KOPT-K1 (cell line): Measurements from ENCODE around the gene SIVA1.

ENCODE experiments used
- H3K27ac ChIP-seq: fragments of 200-600 bp; sonication (generic); 2 replicates; pipeline ENCODE4 v1.5.1; 2016; ENCODE audit warnings: antibody characterized with exemption, mild to moderate bottlenecking, low read depth, low read length; ENCODE audit not compliant: poor library complexity, severe bottlenecking
- H3K36me3 ChIP-seq: fragments of 200-600 bp; sonication (generic); 2 replicates; pipeline ENCODE4 v1.5.1; 2017; ENCODE audit warnings: antibody characterized with exemption, mild to moderate bottlenecking, low read length, moderate library complexity; ENCODE audit not compliant: insufficient read depth
- H3K9me3 ChIP-seq: fragments of 200-600 bp; sonication (generic); 2 replicates; pipeline ENCODE4 v1.5.1; 2017; ENCODE audit warnings: antibody characterized with exemption, low read length, mild to moderate bottlenecking; ENCODE audit not compliant: insufficient read depth, poor library complexity, severe bottlenecking

Gene SIVA1

DNA sequence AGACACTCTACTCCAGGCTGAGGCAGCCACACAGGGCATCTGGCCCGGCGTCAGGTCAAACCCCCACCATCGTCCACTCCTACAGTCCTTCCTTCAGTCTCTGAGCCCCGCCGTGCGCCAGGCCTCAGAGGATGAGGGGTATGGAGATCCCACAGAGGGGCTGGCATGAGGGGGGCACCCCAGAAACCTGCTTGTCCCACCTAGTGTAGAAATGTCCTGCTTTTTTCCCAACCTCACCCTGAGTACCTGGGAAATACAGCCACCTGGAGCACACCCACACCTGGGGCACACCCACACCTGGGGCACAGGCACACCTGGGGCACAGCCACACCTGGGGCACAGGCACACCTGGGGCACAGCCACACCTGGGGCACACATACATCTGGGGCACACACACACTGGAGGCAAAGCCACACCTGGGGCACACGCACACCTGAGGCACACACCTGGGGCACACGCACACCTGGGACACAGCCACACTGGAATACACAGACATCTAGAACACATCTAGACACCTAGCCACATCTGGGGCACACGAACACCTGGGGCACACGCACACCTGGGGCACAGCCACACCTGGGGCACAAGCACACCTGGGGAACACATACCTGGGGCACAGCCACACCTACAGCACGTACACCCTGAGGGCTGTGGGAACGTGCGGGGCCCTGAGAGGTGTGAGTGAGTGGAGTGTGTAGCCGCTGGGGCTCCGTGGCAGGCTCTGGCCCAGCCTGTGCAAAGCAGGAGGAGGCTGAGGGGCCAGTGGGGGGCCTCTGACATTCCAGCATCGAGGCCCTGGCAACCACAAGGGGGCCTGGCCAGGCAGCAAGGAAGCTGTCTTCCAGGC lies 24.2 kb downstream of the SIVA1 start:
- Histone ChIP-seq H3K36me3 (peaks cover 94% of the 10 kb centered on the region), H3K9me3 (no peaks in the 10 kb centered on the region), H3K27ac (no peak overlapping the region)

DNA sequence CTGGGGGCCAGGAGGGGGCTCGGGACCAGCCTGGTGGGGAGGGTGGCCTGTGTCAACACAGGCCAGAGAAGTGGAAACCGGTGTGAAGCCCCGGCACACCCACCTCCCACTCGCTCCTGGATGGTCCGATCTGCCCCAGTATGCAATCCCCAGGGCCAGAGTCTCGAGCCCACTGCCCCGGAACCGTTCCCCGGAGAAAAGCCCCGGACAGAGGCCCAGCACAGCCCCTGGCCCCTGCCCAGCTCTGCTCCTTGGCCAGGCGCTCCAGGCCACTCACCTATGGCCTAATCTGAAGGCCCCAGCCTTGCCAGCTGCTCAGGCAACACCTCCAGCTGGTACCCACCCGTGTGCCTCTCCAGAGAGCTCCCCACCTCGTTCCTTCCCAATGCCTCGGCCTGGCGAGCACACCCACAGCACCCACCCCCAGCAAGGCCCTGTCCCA lies 24.9 kb downstream of the SIVA1 start:
- Histone ChIP-seq H3K27ac (no peak overlapping the region), H3K36me3 (peaks cover 87% of the 10 kb centered on the region)

DNA sequence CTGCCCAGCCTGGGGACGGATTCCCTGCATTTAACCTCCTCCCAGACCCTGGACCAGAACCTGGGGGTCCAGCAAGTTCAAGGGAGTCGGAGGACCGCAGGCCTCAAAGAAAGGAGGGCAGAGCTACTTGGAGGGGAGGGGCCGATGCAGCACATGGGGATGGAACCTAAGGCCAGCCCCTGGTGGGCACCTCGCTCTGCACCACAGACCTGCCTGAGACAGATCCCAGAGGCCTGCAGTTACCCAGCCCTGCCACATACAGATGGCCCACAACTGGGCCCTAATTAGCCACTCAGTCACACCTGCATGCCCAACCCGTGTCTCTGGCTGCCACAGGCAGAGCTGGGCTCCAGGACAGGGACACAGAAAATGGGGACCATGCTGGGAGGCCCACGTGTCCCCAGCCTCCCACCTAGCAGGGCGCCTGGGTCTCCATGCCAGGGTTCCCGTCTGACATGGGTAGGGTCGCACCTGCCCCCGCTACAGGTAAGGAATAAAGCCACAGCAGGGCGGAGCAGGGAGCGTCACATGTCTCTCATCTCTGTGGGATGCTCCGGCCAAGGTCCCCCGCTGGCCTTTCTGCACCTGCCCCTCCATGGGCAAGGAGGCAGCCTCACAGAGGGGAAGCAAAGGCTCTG lies 25.9 kb downstream of the SIVA1 start:
- Histone ChIP-seq H3K9me3 (no peaks in the 10 kb centered on the region), H3K36me3 (peaks cover 77% of the 10 kb centered on the region)

More for the DNA sequence above, 24.9 kb downstream of the SIVA1 start:
- no peaks in the 10 kb centered on the region for H3K9me3 ChIP-seq

DNA sequence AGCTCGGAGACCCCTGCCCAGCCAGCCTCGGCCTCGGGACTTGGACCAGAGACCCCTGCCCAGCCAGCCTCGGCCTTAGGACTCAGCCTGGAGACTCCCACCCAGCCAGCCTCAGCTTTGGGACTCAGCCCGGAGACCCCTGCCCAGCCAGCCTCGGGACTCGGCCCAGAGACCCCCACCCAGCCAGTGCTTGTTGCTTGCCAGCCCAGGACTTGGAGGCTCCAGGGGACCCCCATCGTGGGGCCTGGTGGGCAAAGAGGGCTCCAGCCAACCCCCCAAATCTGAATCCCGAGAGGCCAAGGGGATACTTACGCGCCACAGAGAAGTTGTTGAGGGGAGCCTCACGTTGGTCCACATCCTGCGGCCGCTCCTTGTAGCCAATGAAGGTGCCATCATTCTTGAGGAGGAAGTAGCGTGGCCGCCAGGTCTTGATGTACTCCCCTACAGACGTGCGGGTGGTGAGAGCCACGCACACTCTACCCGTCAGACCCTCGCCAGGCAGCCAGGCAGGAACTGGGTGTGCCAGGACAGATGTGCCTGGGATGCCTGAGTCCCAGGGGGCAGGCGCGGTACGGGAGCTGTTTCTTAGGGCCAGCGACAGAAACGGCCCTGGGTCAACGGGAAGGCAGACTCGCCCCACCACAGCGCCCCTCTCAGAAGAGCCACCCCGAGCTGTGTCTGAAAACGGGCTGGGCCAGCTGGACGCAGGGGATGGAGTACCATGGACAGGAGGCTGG lies 27.0 kb downstream of the SIVA1 start:
- Histone ChIP-seq H3K36me3 (peaks cover 72% of the 10 kb centered on the region), H3K27ac (no peak overlapping the region), H3K9me3 (no peaks in the 10 kb centered on the region)

More for the DNA sequence above, 25.9 kb downstream of the SIVA1 start:
- H3K27ac ChIP-seq, result no peak overlapping the region

DNA sequence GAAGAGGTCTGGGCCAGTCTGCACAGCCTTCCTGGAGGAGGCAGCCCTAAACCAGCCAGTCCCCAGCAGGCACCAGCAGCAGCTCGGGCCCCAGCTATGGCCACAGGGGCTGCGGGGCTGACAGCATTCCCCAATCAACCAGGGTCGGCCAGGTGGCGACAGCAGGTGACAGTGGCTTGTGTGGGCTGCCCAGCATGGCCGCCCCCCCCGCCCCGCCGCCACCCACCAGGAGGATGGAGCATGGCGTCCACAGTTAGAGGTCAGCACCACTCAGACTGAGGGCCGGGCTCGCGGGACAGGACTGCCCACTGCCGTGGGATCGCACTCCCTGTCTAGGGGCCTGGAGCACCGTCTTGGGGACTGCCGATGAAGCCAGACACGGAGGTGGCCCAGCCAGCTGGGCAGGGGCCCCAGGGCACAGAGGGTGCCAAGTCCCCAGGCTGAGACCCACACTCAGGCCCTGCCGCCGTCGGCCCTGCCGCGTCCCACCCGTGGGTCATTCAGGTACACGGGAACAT lies 27.6 kb downstream of the SIVA1 start:
- no peak overlapping the region for H3K27ac ChIP-seq

DNA sequence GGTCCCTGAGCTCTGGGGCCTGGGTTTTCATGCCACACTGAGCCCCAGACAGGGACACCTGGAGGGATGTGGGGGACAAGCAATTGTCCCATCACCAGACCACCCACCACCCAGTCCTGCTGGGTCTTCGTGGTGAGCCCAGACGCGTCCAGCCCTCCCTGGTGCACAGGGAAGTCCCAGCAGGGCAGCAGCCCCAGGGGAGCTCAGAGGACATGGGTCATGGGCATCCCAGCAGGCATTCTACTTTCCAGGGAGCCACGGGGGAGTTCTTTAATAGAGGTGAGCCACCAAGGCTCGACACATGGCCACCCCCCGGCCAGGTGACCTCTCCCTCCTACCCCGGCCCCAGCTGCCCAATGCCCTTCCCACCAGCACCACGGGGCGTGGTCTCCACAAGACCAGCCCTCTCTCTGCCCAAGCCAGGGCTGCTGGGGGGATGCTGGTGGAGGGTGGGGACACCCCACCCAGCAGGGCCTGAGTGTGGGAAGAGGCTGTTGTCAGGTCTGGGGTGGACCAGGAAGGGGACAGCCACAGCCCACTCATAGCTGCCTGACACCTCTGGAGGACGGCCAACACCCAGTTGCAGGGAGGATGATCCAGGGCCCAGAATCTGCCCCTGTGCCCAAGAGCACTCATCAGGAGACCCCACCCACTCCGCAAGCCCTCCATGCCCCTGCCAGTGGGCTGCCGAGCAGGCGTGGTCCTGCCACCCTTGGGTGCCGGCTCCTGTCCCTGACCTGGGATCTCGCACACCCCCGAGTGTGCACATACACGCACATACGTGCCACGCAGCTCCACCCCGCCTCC lies 28.5 kb downstream of the SIVA1 start:
- no peak overlapping the region for H3K27ac ChIP-seq
- H3K9me3 ChIP-seq, result no peaks in the 10 kb centered on the region
- H3K36me3 ChIP-seq, result peaks cover 59% of the 10 kb centered on the region

More for the DNA sequence above, 27.6 kb downstream of the SIVA1 start:
- H3K36me3 ChIP-seq, result peaks cover 68% of the 10 kb centered on the region
- no peaks in the 10 kb centered on the region for H3K9me3 ChIP-seq

DNA sequence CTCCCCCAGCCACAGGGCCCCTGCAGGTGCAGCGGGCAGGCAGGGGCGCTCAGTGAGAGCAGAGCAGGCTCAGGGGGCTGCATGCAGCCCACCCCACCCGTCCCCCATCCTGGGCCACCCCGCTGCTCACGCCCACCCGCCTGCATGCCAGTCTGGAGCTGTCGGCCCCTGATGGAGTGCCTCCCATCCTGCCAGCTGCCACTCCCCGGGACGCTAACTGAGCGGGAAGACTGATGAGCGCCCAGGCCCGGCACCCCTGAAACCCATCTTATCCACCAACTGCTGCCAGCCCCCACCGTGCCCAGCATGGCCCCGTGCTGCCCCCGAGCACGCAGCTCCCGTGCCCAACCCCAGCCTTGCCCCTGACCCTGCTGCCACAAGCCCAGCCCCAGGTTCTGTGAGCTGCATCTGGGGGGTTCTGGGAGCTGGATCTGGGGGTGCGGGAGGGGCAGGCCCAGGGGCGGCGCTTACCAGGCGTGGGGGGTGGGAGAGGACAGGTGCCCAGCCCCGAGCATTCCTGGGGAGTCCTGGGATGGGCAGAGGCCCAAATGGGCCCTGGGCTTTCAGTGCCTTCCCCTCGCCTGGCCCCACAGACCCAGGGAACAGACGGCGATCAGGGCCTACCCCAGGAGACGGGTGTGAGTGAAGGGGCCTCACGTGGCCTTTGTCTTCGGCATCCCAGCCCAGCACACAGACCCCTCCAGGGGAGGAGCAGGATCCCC lies 29.3 kb downstream of the SIVA1 start:
- Histone ChIP-seq H3K9me3 (no peaks in the 10 kb centered on the region), H3K27ac (no peak overlapping the region), H3K36me3 (peaks cover 59% of the 10 kb centered on the region)

DNA sequence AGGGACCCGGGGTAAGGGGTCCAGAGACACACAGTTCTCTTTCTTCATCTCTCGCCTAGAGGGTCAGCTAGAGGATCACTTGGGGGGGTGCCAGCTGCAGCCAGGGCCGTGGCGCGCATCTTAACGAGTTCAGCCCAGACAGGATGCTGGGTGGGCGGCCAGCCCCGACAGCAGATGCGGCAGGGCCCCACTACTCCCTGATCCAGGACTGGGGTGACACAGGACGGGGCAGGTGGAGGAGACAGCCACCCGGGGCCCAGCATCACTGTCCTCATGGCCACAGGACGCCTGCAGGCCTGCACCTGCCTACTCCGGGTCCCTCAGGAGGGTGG lies 29.8 kb downstream of the SIVA1 start:
- H3K36me3 ChIP-seq, result peaks cover 59% of the 10 kb centered on the region

DNA sequence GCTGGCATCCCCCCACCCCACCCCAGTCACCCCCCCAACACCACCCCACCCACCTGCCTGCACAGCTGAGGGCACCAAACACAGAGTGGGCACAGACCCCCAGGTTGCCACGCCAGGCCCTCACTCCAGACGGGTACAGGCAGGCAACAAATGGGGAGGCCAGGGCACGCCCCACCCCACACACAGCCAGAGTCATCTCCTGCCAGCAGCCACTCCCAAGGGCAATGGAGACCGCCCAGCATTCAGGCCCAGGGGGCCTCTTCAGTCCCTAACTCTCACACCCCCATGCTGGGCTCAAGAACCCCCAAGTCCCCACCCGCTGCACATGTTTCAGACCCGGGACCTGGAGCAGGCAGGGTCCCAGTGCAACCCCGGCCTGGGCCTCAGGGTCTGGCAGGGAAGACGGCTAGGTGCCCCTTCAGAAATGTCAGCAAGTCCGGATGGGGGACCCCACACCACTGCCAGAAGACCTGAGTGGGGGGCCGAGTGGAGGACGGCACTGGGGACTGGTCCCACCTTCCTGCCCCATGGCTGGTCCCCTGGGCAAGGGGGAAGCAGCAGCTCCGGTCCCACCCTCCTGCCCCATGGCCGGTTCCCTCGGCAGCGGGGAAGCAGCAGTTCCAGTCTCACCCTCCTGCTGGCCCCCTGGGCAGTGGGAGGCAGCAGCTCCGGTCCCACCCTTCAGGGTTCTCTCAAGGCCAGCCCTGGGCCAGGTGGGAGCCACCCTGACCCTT lies 30.7 kb downstream of the SIVA1 start:
- Histone ChIP-seq H3K9me3 (no peaks in the 10 kb centered on the region), H3K27ac (no peak overlapping the region), H3K36me3 (peaks cover 59% of the 10 kb centered on the region)

More for the DNA sequence above, 29.8 kb downstream of the SIVA1 start:
- Histone ChIP-seq H3K9me3 (no peaks in the 10 kb centered on the region), H3K27ac (no peak overlapping the region)

DNA sequence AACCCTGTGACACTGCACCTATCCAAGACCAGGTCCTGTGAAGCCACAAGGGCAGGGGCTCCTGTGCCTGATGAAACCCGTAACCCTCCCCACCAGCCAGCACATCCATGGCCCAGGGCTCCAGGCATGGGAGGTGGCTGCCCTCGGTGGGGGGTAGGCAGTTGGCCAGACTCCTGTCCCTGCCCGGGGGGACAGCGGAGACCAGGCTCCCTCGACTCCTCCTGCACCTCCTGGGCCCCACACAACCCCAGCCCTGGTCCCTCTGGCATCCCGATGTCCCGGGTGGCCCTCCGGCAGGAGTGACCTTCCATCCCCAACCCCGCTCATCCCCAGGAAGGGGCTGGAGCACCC lies 31.2 kb downstream of the SIVA1 start:
- H3K36me3 ChIP-seq, result peaks cover 59% of the 10 kb centered on the region
- H3K27ac ChIP-seq, result no peak overlapping the region
- no peaks in the 10 kb centered on the region for H3K9me3 ChIP-seq

DNA sequence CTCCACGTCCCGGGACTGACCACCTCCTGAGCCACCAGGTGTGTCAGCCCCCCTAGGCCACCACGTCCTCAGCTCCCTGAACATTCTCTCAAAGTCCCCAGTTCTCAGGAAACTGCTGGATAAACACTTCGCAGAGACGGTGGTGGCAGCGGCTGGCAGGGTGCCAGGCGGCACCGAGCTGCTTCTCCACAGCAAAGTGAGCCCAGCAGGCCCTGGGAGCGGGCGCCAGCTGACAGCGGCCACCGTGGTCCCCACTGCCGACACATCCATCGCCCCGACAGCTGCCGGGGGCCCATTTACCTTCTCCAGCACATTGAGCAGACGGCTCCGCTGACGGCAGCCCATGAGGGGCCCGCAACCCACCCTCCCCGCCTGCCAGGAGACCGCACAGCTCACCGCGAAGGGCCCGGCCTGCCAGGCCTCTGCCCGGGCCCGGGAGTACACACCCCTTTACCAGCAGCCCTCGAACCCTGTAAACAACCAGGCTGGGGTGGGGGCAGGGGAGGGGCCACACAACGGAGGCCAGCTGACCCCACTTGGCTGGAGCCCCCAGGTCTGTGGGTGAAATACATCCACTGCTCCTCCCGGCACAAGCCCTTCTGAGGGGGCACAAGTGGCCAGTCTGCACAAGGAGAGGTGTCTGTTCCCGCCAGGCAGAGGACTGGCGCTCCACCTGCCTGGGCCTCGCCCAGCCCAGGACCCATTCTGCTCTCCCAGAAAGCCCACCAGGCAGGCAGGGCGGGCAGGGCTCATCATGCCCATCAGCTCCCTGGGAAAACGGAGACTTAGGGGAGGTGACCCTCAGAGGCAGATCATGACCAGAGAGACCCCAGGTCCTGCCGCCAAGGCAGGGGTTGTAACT lies 32.1 kb downstream of the SIVA1 start:
- Histone ChIP-seq H3K36me3 (peaks cover 62% of the 10 kb centered on the region; the same call in 1 of the 2 replicates), H3K27ac (no peak overlapping the region), H3K9me3 (no peaks in the 10 kb centered on the region)

DNA sequence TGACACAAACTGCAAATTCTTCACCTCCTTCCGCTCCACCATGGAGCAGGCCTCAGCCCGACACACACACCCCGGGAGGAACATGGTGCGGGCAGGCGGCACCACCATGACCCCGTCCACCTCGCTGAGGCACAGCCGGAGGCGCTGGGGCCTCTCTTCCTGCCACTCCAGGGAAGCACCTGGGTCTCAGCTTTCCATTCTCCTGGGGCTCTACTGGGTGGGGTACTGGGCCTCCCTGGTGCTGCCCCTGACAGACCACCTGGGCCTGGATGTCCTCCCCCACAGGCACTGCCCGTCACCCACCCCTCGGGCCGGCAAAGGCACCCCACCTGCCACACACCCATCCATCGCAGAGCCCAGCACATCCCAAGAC lies 32.7 kb downstream of the SIVA1 start:
- peaks cover 61% of the 10 kb centered on the region; the same call in 1 of the 2 replicates for H3K36me3 ChIP-seq
- no peaks in the 10 kb centered on the region for H3K9me3 ChIP-seq
- H3K27ac ChIP-seq, result no peak overlapping the region

DNA sequence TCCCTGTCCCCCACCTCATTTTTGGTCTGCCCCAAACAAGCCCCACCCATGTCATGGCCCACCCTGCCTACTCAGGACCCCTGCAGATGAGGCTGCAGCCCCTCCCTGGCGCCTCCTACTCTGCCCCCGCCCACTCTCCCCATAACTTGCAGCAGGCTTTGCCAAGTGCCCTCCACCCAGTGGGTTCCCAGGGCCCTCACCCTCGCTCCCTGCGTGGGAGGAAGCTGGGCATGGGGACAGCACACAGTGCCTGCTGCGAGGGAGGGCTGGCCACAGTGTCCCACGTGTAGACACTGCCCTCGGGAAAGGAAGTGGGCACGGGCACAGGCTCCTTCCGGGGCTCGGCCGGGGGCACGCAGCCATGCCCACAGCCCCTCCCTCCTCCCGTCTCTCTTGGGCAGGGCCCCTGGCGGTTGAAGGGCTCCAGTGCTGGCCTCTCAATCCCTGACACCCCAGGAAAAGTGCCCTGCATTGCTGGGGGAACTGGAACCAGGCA lies 33.2 kb downstream of the SIVA1 start:
- no peaks in the 10 kb centered on the region for H3K9me3 ChIP-seq
- no peak overlapping the region for H3K27ac ChIP-seq
- H3K36me3 ChIP-seq, result peaks cover 61% of the 10 kb centered on the region; the same call in 1 of the 2 replicates
